Measurements from ENCODE around the gene AVEN.

The AVEN gene

GRCh38 chr15:33846862-33847261 is 192.1 kb downstream of the AVEN start:
- ChIA-PET POLR2A (no interaction called here), CTCF (no interaction called here)
- TF ChIP-seq CTBP1 (IDR thresholded peaks at IDR 0.05; ENCODE audit: borderline replicate concordance) (no peak), BHLHE40 (IDR thresholded peaks at IDR 0.05; ENCODE audit: borderline replicate concordance) (no peak), SUZ12 (IDR thresholded peaks at IDR 0.05) (no peak), SP1 (IDR thresholded peaks at IDR 0.05) (no peak), NFRKB (IDR thresholded peaks at IDR 0.05) (no peak), ARNT (IDR thresholded peaks at IDR 0.05) (no peak), TARDBP (IDR thresholded peaks at IDR 0.05) (no peak), PKNOX1 (IDR thresholded peaks at IDR 0.05) (no peak), FOXM1 (IDR thresholded peaks at IDR 0.05; ENCODE audit: borderline replicate concordance) (no peak), FOXK2 (IDR thresholded peaks at IDR 0.05) (no peak), FOXA1 (IDR thresholded peaks at IDR 0.05) (no peak), ZNF384 (IDR thresholded peaks at IDR 0.05) (no peak), ELF4 (IDR thresholded peaks at IDR 0.05) (no peak), LEF1 (IDR thresholded peaks at IDR 0.05; ENCODE audit: borderline replicate concordance) (no peak)
- no peak for DNase-seq (ENCODE audit: extremely low spot score)

- ChIA-PET POLR2A (no interaction called here), CTCF (no interaction called here)
- no peak for DNase-seq (ENCODE audit: extremely low spot score)
- TF ChIP-seq FOXK2 (IDR thresholded peaks at IDR 0.05) (no peak), NFRKB (IDR thresholded peaks at IDR 0.05) (no peak), ELF4 (IDR thresholded peaks at IDR 0.05) (no peak), ARNT (IDR thresholded peaks at IDR 0.05) (no peak), LEF1 (IDR thresholded peaks at IDR 0.05; ENCODE audit: borderline replicate concordance) (no peak), ZNF384 (IDR thresholded peaks at IDR 0.05) (no peak), SUZ12 (IDR thresholded peaks at IDR 0.05) (no peak), L3MBTL2 (conservative IDR thresholded peaks at IDR 0.05) (no peak), PKNOX1 (IDR thresholded peaks at IDR 0.05) (no peak), FOXM1 (IDR thresholded peaks at IDR 0.05; ENCODE audit: borderline replicate concordance) (no peak), CTBP1 (IDR thresholded peaks at IDR 0.05; ENCODE audit: borderline replicate concordance) (no peak)
Measured at GRCh38 chr15:33846142-33846541, 192.9 kb downstream of the AVEN start.

GRCh38 chr15:33844597-33844996 is 194.4 kb downstream of the AVEN start:
- ChIA-PET POLR2A (no interaction called here), CTCF (no interaction called here)
- TF ChIP-seq FOXA1 (IDR thresholded peaks at IDR 0.05) (no peak), PKNOX1 (IDR thresholded peaks at IDR 0.05) (no peak), ARNT (IDR thresholded peaks at IDR 0.05) (no peak), SP1 (IDR thresholded peaks at IDR 0.05) (no peak), FOXM1 (IDR thresholded peaks at IDR 0.05; ENCODE audit: borderline replicate concordance) (no peak), FOXK2 (IDR thresholded peaks at IDR 0.05) (no peak), SUZ12 (IDR thresholded peaks at IDR 0.05) (no peak), NFRKB (IDR thresholded peaks at IDR 0.05) (no peak)
- DNase-seq (ENCODE audit: extremely low spot score) = no peak

GRCh38 chr15:33844186-33844585 is 194.8 kb downstream of the AVEN start:
- DNase-seq (ENCODE audit: extremely low spot score) = no peak
- ChIA-PET CTCF (no interaction called here), POLR2A (no interaction called here)
- TF ChIP-seq LEF1 (IDR thresholded peaks at IDR 0.05; ENCODE audit: borderline replicate concordance) (no peak), HDGF (IDR thresholded peaks at IDR 0.05; ENCODE audit: borderline replicate concordance) (no peak), CTBP1 (IDR thresholded peaks at IDR 0.05; ENCODE audit: borderline replicate concordance) (no peak), ARNT (IDR thresholded peaks at IDR 0.05) (no peak), TARDBP (IDR thresholded peaks at IDR 0.05) (no peak), ELF4 (IDR thresholded peaks at IDR 0.05) (no peak), ZNF384 (IDR thresholded peaks at IDR 0.05) (no peak), BHLHE40 (IDR thresholded peaks at IDR 0.05; ENCODE audit: borderline replicate concordance) (no peak), PKNOX1 (IDR thresholded peaks at IDR 0.05) (no peak), FOXK2 (IDR thresholded peaks at IDR 0.05) (no peak), SP1 (IDR thresholded peaks at IDR 0.05) (no peak), FOXA1 (IDR thresholded peaks at IDR 0.05) (no peak), FOXM1 (IDR thresholded peaks at IDR 0.05; ENCODE audit: borderline replicate concordance) (no peak), NFRKB (IDR thresholded peaks at IDR 0.05) (no peak), L3MBTL2 (conservative IDR thresholded peaks at IDR 0.05) (no peak), SUZ12 (IDR thresholded peaks at IDR 0.05) (no peak)

GRCh38 chr15:33840615-33841014 is 198.4 kb downstream of the AVEN start:
- ChIA-PET POLR2A (no interaction called here), CTCF (no interaction called here)
- TF ChIP-seq FOXK2 (IDR thresholded peaks at IDR 0.05) = no peak
- no peak for TF ChIP-seq NFRKB (IDR thresholded peaks at IDR 0.05)
- no peak for TF ChIP-seq FOXM1 (IDR thresholded peaks at IDR 0.05; ENCODE audit: borderline replicate concordance)
- no peak for TF ChIP-seq BHLHE40 (IDR thresholded peaks at IDR 0.05; ENCODE audit: borderline replicate concordance)
- TF ChIP-seq ARNT (IDR thresholded peaks at IDR 0.05) = no peak
- no peak for TF ChIP-seq CTBP1 (IDR thresholded peaks at IDR 0.05; ENCODE audit: borderline replicate concordance)
- TF ChIP-seq FOXA1 (IDR thresholded peaks at IDR 0.05) = no peak
- DNase-seq (ENCODE audit: extremely low spot score) = no peak

- no peak for TF ChIP-seq ELF4 (IDR thresholded peaks at IDR 0.05)
- TF ChIP-seq ARNT (IDR thresholded peaks at IDR 0.05) = no peak
- TF ChIP-seq L3MBTL2 (conservative IDR thresholded peaks at IDR 0.05) = no peak
- TF ChIP-seq HDGF (IDR thresholded peaks at IDR 0.05; ENCODE audit: borderline replicate concordance) = no peak
- TF ChIP-seq FOXA1 (IDR thresholded peaks at IDR 0.05) = no peak
- TF ChIP-seq NFRKB (IDR thresholded peaks at IDR 0.05) = no peak
- TF ChIP-seq TARDBP (IDR thresholded peaks at IDR 0.05) = no peak
- no peak for TF ChIP-seq BHLHE40 (IDR thresholded peaks at IDR 0.05; ENCODE audit: borderline replicate concordance)
- no peak for TF ChIP-seq PKNOX1 (IDR thresholded peaks at IDR 0.05)
- no peak for TF ChIP-seq FOXM1 (IDR thresholded peaks at IDR 0.05; ENCODE audit: borderline replicate concordance)
- TF ChIP-seq LEF1 (IDR thresholded peaks at IDR 0.05; ENCODE audit: borderline replicate concordance) = no peak
- TF ChIP-seq FOXK2 (IDR thresholded peaks at IDR 0.05) = no peak
- TF ChIP-seq SUZ12 (IDR thresholded peaks at IDR 0.05) = no peak
- no peak for TF ChIP-seq ZNF384 (IDR thresholded peaks at IDR 0.05)
- no peak for TF ChIP-seq CTBP1 (IDR thresholded peaks at IDR 0.05; ENCODE audit: borderline replicate concordance)
- TF ChIP-seq SP1 (IDR thresholded peaks at IDR 0.05) = no peak
- POLR2A ChIA-PET = no interaction called here
- no peak for DNase-seq (ENCODE audit: extremely low spot score)
- CTCF ChIA-PET = no interaction called here
Measured at GRCh38 chr15:33839540-33839939, 199.5 kb downstream of the AVEN start.
